H1 (cell line): ENCODE data around the gene CREB3L1. TPM values are rescaled to one million over a fixed set of nuclear protein-coding genes. Genes with fewer than 3 reads are reported as not detected.

ENCODE experiments used
- CTCF ChIA-PET: fragments of 300-600 bp; sonication (Branson Sonifier 250); formaldehyde crosslinking; loops from one replicate; lab custom pipeline; 2021; ENCODE audit not compliant: partially characterized antibody; lab: Charles Lee
- POLR2A ChIA-PET: fragments of 300-600 bp; sonication (Branson Sonifier 250); formaldehyde crosslinking; loops from one replicate; lab custom pipeline; 2021; ENCODE audit warnings: inconsistent platforms; ENCODE audit not compliant: partially characterized antibody; lab: Charles Lee
- DNase-seq, 2 experiments: peaks; one replicate each; pipeline versions ENCODE4 v3.0.0 to v3.0.0-alpha.2; 2010 to 2022; ENCODE audit warnings: low spot score in 2 of 2, low read depth in 1 of 2, mixed read lengths in 1 of 2
- FAIRE-seq: peaks from 2 replicates; lab custom pipeline; 2011; peaks lifted over from hg19 to GRCh38; lab: Jason Lieb, UNC
- H2AFZ ChIP-seq: 2 replicates; pipeline ENCODE4 v1.8.1; 2012; ENCODE audit warnings: low read length, inconsistent platforms
- H2AK5ac ChIP-seq: 2 replicates; pipeline ENCODE4 v1.6.1; 2013; ENCODE audit warnings: low read depth, low read length
- H2BK120ac ChIP-seq: replicated peaks from 2 replicates; pipeline ENCODE3; 2013; ENCODE audit warnings: low read depth, low read length, inconsistent platforms
- H2BK12ac ChIP-seq: 2 replicates; pipeline ENCODE4 v1.6.1; 2013; ENCODE audit warnings: low read depth, low read length
- H2BK15ac ChIP-seq: 2 replicates; pipeline ENCODE4 v1.6.1; 2013; ENCODE audit warnings: low read length
- H2BK20ac ChIP-seq: 2 replicates; pipeline ENCODE4 v1.6.1; 2013; ENCODE audit warnings: low read length
- H2BK5ac ChIP-seq: 2 replicates; pipeline ENCODE4 v1.6.1; 2013; ENCODE audit warnings: low read depth, low read length
- H3K14ac ChIP-seq: 2 replicates; pipeline ENCODE4 v1.6.1; 2013; ENCODE audit warnings: inconsistent platforms; ENCODE audit not compliant: insufficient read length
- H3K18ac ChIP-seq: 2 replicates; pipeline ENCODE4 v1.6.1; 2013; ENCODE audit warnings: low read length; ENCODE audit errors: extremely low read depth
- H3K23ac ChIP-seq: 2 replicates; pipeline ENCODE4 v1.6.1; 2013; ENCODE audit warnings: inconsistent platforms; ENCODE audit not compliant: insufficient read length
- H3K23me2 ChIP-seq: 2 replicates; pipeline ENCODE4 v1.6.1; 2013; ENCODE audit warnings: low read depth, low read length
- H3K27ac ChIP-seq: 2 replicates; pipeline ENCODE4 v1.6.1; 2011; ENCODE audit warnings: low read depth, low read length, inconsistent platforms
- H3K27me3 ChIP-seq, 4 experiments: replicated peaks in 1 of 4; 1 replicate in 1 of 4; 2 replicates in 3 of 4; pipeline versions ENCODE4 v1.6.1 to v1.8.1; 2011 to 2013; ENCODE audit warnings: low read length in 3 of 4, mild to moderate bottlenecking in 3 of 4, inconsistent platforms in 2 of 4, mixed read lengths in 2 of 4, moderate library complexity in 1 of 4; ENCODE audit not compliant: control insufficient read depth in 3 of 4, insufficient read depth in 3 of 4; ENCODE audit errors: extremely low read depth in 1 of 4
- H3K36me3 ChIP-seq, 4 experiments: 2 replicates each; pipeline versions ENCODE4 v1.6.1 to v1.8.1; 2011 to 2013; ENCODE audit warnings: mild to moderate bottlenecking in 4 of 4, low read length in 3 of 4, moderate library complexity in 2 of 4, control low read depth in 1 of 4, inconsistent platforms in 1 of 4; ENCODE audit not compliant: insufficient read depth in 4 of 4, control insufficient read depth in 2 of 4
- H3K4ac ChIP-seq: replicated peaks from 2 replicates; pipeline ENCODE3; 2013; ENCODE audit warnings: low read length, low read depth, mixed read lengths, inconsistent platforms; ENCODE audit not compliant: insufficient read length
- H3K4me1 ChIP-seq, 4 experiments: replicated peaks in 1 of 4; 1 replicate in 1 of 4; 2 replicates in 3 of 4; pipeline versions ENCODE4 v1.6.1 to v1.8.1; 2011 to 2013; ENCODE audit warnings: low read length in 3 of 4, inconsistent platforms in 2 of 4, mixed read lengths in 1 of 4; ENCODE audit not compliant: insufficient read depth in 4 of 4, control insufficient read depth in 3 of 4
- H3K4me2 ChIP-seq, 2 experiments: 2 replicates each; pipeline versions ENCODE4 v1.6.1 to v1.8.1; 2011 to 2013; ENCODE audit warnings: low read depth in 2 of 2, low read length in 2 of 2, control low read depth in 1 of 2, inconsistent platforms in 1 of 2, mild to moderate bottlenecking in 1 of 2; ENCODE audit not compliant: insufficient read depth in 1 of 2
- H3K4me3 ChIP-seq, 4 experiments: fragments of 200-600, 300-600 bp in 1 of 4; sonication (generic), shearing (Covaris generic), sonication (Bioruptor Twin) in 1 of 4; 2 replicates each; pipeline versions ENCODE4 v1.5.1 to v1.8.1; 2011 to 2016; ENCODE audit warnings: low read length in 4 of 4, low read depth in 3 of 4, control low read depth in 2 of 4, inconsistent platforms in 2 of 4, mild to moderate bottlenecking in 2 of 4, mixed read lengths in 1 of 4, moderate library complexity in 1 of 4; ENCODE audit not compliant: insufficient read depth in 2 of 4; ENCODE audit errors: extremely low read depth in 1 of 4
- H3K56ac ChIP-seq: replicated peaks from 2 replicates; pipeline ENCODE3; 2013; ENCODE audit warnings: low read depth, mild to moderate bottlenecking, mixed read lengths, low read length, inconsistent platforms; ENCODE audit not compliant: insufficient read length
- H3K79me1 ChIP-seq: 2 replicates; pipeline ENCODE4 v1.6.1; 2013; ENCODE audit warnings: low read depth, low read length, control low read depth
- H3K79me2 ChIP-seq, 2 experiments: 2 replicates each; pipeline versions ENCODE4 v1.6.1 to v1.8.1; 2012 to 2013; ENCODE audit warnings: low read length in 2 of 2, mild to moderate bottlenecking in 2 of 2, inconsistent platforms in 1 of 2; ENCODE audit not compliant: insufficient read depth in 2 of 2, control insufficient read depth in 1 of 2
- H3K9ac ChIP-seq, 4 experiments: replicated peaks in 1 of 4; 1 replicate in 1 of 4; 2 replicates in 3 of 4; pipeline versions ENCODE4 v1.6.1 to v1.8.1; 2011 to 2013; ENCODE audit warnings: low read depth in 3 of 4, low read length in 3 of 4, control low read depth in 2 of 4, mild to moderate bottlenecking in 2 of 4, moderate library complexity in 2 of 4, inconsistent platforms in 1 of 4; ENCODE audit errors: extremely low read depth in 1 of 4
- H3K9me3 ChIP-seq, 2 experiments: 2 replicates each; pipeline versions ENCODE4 v1.6.1 to v1.8.1; 2012 to 2013; ENCODE audit warnings: mild to moderate bottlenecking in 2 of 2, moderate library complexity in 2 of 2, control low read depth in 1 of 2, inconsistent platforms in 1 of 2, low read depth in 1 of 2, low read length in 1 of 2, mixed read lengths in 1 of 2; ENCODE audit not compliant: insufficient read depth in 2 of 2
- H4K20me1 ChIP-seq, 2 experiments: replicated peaks in 1 of 2; 2 replicates each; pipeline versions ENCODE3 to v1.8.1; 2011 to 2013; ENCODE audit warnings: inconsistent platforms in 2 of 2, low read length in 2 of 2, mild to moderate bottlenecking in 1 of 2; ENCODE audit not compliant: insufficient read depth in 2 of 2, control insufficient read depth in 1 of 2
- H4K5ac ChIP-seq: 2 replicates; pipeline ENCODE4 v1.6.1; 2013; ENCODE audit warnings: low read length, low read depth, mixed read lengths, inconsistent platforms; ENCODE audit not compliant: insufficient read length
- H4K8ac ChIP-seq: 2 replicates; pipeline ENCODE4 v1.8.0; 2013; ENCODE audit warnings: mild to moderate bottlenecking, moderate library complexity, low read length, inconsistent platforms; ENCODE audit not compliant: insufficient read depth; ENCODE audit errors: extremely low read depth
- H4K91ac ChIP-seq: replicated peaks from 2 replicates; pipeline ENCODE3; 2013; ENCODE audit warnings: low read length, mixed read lengths, inconsistent platforms; ENCODE audit not compliant: insufficient read length
- CBX5 ChIP-seq: fragments of 300-800, 300-1000 bp; sonication (generic); IDR thresholded peaks from 2 replicates; pipeline ENCODE4 v1.7.1; 2016; ENCODE audit warnings: antibody characterized with exemption, low read length, low read depth
- EP300 ChIP-seq, 2 experiments: IDR thresholded peaks; 1 replicate in 1 of 2; 2 replicates in 1 of 2; pipeline ENCODE4 v1.6.1; 2011 to 2012; ENCODE audit warnings: low read depth in 2 of 2, low read length in 2 of 2, mild to moderate bottlenecking in 2 of 2, borderline replicate concordance in 1 of 2, inconsistent platforms in 1 of 2, moderate library complexity in 1 of 2
- WGBS, 2 experiments: shearing (Covaris generic) in 1 of 2; methylation state at CpG; one replicate each; pipeline versions ENCODE4 v1.1.6 to v1.1.7; 2013 to 2015; ENCODE audit warnings: low lambda C conversion rate in 2 of 2, mixed read lengths in 2 of 2, inconsistent platforms in 1 of 2, low coverage in 1 of 2, missing lambda C conversion rate in 1 of 2; ENCODE audit not compliant: insufficient replicate concordance in 2 of 2, insufficient coverage in 1 of 2, insufficient read length in 1 of 2; ENCODE audit errors: extremely low coverage in 1 of 2, missing lambda C conversion rate in 1 of 2; 5-methylcytosine and 5-hydroxymethylcytosine counted together
- polyA plus RNA-seq, 7 experiments: library from polyadenylated mRNA; depleted of rRNA in 3 of 7; stranded (reverse) in 5 of 7; unstranded in 2 of 7; fragments of >200 nt in 5 of 7; fragments of 200-250 nt in 2 of 7; gene quantifications; 1 replicate in 5 of 7; 2 replicates in 1 of 7; 4 replicates in 1 of 7; pipeline versions ENCODE4 v1.2.1 to v1.2.3, GENCODE V29; 2011 to 2013; ENCODE audit warnings: missing spikeins in 2 of 7, mixed read lengths in 2 of 7
- total RNA-seq: library from RNA; stranded (reverse); fragmentation: NEBNext Ultra II Directional; extraction: Animal tissue kit (Norgen Biotek cat#: 25700); gene quantifications from 2 replicates; pipeline ENCODE4 v1.2.1, GENCODE V29; 2021
- TF ChIP-seq, protein P1 (sequence below): IDR thresholded peaks from 2 replicates; pipeline ENCODE4 v1.6.1; 2012; ENCODE audit warnings: inconsistent platforms
- TF ChIP-seq, protein P2 (sequence below): IDR thresholded peaks from 2 replicates; pipeline ENCODE4 v1.6.1; 2012; ENCODE audit warnings: low read length, inconsistent platforms
- TF ChIP-seq, protein P3 (sequence below), 3 experiments: IDR thresholded peaks; 1 replicate in 2 of 3; 2 replicates in 1 of 3; pipeline versions ENCODE4 v1.5.1 to v1.6.1; 2011; ENCODE audit warnings: low read length in 3 of 3, mild to moderate bottlenecking in 3 of 3, inconsistent platforms in 2 of 3, low read depth in 1 of 3, moderate library complexity in 1 of 3; ENCODE audit not compliant: insufficient read depth in 1 of 3; ENCODE audit errors: control extremely low read depth in 1 of 3

CREB3L1 gene
- total and polyA plus RNA-seq, 2 of the 8 experiments (the other 6 are each of a cell fraction or from before 2014, with no cell fraction given), result 4.1 to 12.7 TPM

DNA sequence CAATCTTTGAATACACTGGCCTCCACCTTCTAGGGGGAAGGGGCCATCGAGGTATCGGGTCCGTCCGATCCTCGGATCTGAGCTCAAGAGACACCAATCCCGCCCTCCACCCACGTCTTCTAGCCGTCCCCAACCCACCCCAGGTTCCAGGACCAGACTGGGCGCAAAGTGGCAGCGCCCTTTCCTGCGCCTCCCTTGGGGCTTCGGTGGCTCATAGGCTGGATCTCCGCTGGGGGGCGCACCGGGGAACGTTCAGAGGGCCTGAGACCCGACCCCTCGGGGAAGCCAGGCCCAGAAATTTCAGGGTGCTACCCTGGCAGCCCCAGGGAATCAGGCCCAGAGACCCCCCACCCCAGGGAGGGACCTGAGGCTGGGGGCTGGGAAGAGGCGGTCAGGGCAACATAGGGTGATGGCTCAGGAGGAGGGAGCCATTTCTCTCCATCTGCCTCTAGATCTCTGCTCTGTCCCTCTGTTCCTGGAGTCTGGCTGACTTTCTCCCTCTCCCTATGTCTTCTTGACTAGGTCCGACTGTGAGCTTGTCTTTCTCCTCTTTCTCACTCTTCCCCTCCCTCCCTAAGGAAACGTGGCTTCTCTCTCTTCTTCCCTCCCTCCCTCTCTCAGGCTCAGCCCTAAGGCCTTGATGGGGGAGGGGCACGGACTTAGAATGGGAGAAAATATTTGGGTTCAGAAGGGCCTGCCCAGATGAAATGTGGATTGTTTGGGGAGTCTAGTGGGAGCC lies 1.1 kb downstream of the CREB3L1 start:
- Histone ChIP-seq H2BK12ac (peak overlapping the region; percentile 69; the same call in 1 of the 2 replicates), H3K4me3 (peak overlapping the region; percentile 54 to 81 (median 64)), H3K4ac (no peak overlapping the region), H2BK5ac (peak overlapping the region; percentile 57), H4K91ac (peak overlapping the region; percentile 45), H2BK15ac (peak overlapping the region; percentile 84; the same call in 1 of the 2 replicates), H4K20me1 (no peaks in the 10 kb centered on the region), H3K27ac (no peak overlapping the region), H2BK120ac (no peak overlapping the region), H2AK5ac (0 out of 2 replicates have a peak overlapping the region, but pooled peaks have one; percentile 60), H3K23ac (no peak overlapping the region), H4K5ac (no peak overlapping the region), H3K4me2 (peak overlapping the region; percentile 66 to 97), H3K14ac (no peak overlapping the region), H3K23me2 (peaks cover 6% of the 10 kb centered on the region; the same call in 1 of the 2 replicates), H3K9ac (peak overlapping the region in 1 of 4 experiments; percentile 13; a peak in 1 of 7 replicates), H2AFZ (peak overlapping the region; percentile 83; the same call in 1 of the 2 replicates), H3K56ac (no peak overlapping the region), H3K36me3 (no peaks in the 10 kb centered on the region; a peak in 1 of 8 replicates), H3K79me1 (no peaks in the 10 kb centered on the region; the same call in 1 of the 2 replicates), H3K9me3 (no peaks in the 10 kb centered on the region), H4K8ac (peak overlapping the region; percentile 71; the same call in 1 of the 2 replicates), H3K79me2 (no peaks in the 10 kb centered on the region; a peak in 1 of 4 replicates), H3K27me3 (no peaks in the 10 kb centered on the region), H3K4me1 (peaks cover 18 to 35% (median 24%) of the 10 kb centered on the region in 4 experiments; a peak in 6 of 7 replicates), H2BK20ac (no peak overlapping the region), H3K18ac (peak overlapping the region; percentile 67)
- FAIRE-seq (no peak), DNase-seq (peak in 1 of 2 experiments; percentile 92)
- ChIA-PET POLR2A (interaction anchor here (1.4 to 5.4 kb wide), 10 partner anchors 10 to 40 kb away, joined by 3 to 51 read pairs (median 8); no protein-coding TSS in a partner anchor), CTCF (interaction anchor here (0.7 to 7.9 kb wide), 17 partner anchors 12 to 291 kb away, joined by 3 to 224 read pairs (median 7); no protein-coding TSS in a partner anchor)
- WGBS, 2 experiments, result 7% methylated on average over 21 of the region's 22 CpGs; no CpG with 5 or more reads in 1 of the 2 experiments
- TF ChIP-seq CBX5, result no peak
- TF ChIP-seq, protein P1, sequence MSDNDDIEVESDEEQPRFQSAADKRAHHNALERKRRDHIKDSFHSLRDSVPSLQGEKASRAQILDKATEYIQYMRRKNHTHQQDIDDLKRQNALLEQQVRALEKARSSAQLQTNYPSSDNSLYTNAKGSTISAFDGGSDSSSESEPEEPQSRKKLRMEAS, result no peak; the same call in 1 of the 2 replicates
- TF ChIP-seq EP300 (IDR thresholded peaks at IDR 0.05; ENCODE audit: borderline replicate concordance in 1 of 2, low read depth in 2 of 2, low read length in 2 of 2), result no peak
- TF ChIP-seq, protein P2, sequence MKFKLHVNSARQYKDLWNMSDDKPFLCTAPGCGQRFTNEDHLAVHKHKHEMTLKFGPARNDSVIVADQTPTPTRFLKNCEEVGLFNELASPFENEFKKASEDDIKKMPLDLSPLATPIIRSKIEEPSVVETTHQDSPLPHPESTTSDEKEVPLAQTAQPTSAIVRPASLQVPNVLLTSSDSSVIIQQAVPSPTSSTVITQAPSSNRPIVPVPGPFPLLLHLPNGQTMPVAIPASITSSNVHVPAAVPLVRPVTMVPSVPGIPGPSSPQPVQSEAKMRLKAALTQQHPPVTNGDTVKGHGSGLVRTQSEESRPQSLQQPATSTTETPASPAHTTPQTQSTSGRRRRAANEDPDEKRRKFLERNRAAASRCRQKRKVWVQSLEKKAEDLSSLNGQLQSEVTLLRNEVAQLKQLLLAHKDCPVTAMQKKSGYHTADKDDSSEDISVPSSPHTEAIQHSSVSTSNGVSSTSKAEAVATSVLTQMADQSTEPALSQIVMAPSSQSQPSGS, result peak; percentile 54; the same call in 1 of the 2 replicates
- TF ChIP-seq, protein P3, sequence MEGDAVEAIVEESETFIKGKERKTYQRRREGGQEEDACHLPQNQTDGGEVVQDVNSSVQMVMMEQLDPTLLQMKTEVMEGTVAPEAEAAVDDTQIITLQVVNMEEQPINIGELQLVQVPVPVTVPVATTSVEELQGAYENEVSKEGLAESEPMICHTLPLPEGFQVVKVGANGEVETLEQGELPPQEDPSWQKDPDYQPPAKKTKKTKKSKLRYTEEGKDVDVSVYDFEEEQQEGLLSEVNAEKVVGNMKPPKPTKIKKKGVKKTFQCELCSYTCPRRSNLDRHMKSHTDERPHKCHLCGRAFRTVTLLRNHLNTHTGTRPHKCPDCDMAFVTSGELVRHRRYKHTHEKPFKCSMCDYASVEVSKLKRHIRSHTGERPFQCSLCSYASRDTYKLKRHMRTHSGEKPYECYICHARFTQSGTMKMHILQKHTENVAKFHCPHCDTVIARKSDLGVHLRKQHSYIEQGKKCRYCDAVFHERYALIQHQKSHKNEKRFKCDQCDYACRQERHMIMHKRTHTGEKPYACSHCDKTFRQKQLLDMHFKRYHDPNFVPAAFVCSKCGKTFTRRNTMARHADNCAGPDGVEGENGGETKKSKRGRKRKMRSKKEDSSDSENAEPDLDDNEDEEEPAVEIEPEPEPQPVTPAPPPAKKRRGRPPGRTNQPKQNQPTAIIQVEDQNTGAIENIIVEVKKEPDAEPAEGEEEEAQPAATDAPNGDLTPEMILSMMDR (IDR thresholded peaks at IDR 0.05; ENCODE audit: control extremely low read depth in 1 of 3, insufficient read depth in 1 of 3, low read depth in 1 of 3, low read length in 3 of 3), result peak; percentile 68 to 86 (median 72)
